HuH-7.5 (cell line): ENCODE measurements around the gene C11orf16.
"Not testable (repeated sequence)": the region's sequence is repeated elsewhere in the genome, so short reads cannot be mapped to it uniquely, and the experiment has no call there.

Experiments used
- DNase-seq: peaks from one replicate; pipeline ENCODE4 v3.0.0; 2011; ENCODE audit warnings: low spot score

Gene C11orf16

DNA sequence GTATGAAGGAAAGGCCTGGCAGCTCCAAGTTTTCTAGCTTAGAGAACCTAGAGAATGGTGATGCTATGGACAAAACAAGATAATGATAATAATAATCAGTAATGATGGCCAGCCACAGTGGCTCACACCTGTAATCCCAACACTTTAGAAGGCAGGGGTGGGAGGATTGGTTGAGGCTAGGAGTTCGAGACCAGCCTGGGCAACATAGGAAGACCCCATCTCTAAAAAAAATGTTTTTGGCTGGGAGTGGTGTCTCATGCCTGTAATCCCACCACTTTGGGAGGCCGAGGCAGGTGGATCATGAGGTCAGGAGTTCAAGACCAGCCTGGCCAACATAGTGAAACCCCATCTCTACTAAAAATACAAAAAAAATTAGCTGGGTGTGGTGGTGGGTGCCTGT is 3.0 kb upstream of the C11orf16 start:
- DNase-seq = not testable (repeated sequence)

DNA sequence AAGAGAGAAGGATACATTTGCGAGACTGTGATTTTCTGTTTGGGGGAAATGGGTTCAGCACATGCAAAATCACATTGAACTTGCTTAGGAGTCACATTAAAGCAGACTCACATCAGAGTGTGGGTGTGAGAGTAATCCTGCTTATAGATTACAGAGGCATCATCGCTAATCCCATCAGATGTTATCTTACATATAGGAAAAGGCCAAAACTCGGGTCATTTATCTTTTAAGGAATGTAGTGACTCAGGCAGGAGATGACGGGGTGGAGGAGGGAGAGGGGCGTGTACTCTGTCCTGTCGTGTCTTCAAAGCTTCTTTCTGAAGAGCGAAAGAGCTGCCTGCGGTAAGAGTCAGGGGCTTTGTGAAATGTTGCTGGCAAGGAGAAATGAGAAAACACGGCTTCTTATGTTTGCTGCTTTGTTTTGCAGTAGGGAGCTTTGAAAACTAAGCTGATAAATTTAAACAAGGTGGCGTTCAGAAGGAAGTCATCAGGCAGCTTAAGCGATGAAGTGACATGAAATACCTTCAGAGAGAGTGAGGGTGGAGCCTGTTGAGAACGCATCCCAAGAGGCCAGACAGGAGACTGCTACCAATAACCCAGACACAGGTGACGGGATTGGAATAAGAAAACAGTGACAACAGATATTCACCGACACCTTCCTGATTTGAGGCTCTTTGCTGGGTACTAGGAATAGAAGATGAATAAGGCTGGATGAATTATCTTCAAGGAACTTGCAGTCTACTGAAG is 2.2 kb upstream of the C11orf16 start:
- DNase-seq = no peak

DNA sequence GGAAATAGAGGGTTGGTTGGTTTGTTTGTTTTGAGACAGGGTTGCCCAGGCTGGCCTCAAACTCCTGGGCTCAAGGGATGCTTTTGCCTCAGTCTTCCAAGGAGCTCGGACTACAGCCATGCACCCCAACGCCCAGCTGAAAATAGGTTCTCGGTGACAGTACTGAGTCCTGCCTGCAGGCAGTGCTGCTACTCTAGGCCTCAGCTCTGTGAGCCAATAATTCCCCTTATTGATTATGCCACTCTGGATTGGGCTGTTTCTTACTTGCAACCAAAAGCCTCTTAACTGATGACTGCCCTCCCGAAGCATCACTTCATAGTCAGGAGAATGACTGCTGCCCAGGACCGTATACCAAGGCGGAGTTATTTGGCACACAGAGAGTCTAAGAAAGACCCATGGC is 1.2 kb upstream of the C11orf16 start:
- DNase-seq = no peak

DNA sequence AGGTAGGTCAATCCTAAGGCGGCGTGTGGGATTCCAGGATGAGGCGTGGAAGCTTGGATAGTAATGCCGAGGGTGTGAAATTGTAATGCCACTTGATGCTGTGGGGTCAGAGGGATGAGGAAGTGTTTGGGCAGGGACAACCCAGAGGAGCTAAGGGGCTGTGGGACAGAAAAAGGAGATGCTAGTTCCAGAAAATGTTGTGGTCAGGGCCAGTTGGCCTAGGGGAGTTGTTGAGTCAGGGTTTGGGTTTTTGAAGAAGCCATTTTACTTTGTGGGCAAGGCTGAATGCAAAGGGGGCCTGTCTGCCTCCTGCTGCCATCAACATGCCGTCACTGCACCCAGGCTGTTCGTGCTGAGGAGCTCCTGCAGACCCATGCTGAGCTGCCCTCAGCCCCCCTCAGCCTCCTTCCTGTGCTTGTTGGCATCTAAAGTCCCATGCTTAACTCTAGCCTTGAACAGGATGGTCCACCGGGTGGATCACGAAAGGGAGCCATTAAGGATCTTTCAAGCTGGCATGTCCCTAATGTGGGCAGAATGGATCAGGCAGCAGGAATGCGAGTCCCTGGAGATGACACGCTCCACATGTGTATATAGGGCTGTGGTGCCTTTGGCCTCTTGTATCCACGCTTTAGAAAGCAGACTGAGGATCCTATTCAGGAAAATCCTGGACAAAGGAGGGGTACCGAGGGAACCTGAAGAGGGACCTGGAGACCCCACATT is 2.1 kb downstream of the C11orf16 start:
- DNase-seq = no peak

DNA sequence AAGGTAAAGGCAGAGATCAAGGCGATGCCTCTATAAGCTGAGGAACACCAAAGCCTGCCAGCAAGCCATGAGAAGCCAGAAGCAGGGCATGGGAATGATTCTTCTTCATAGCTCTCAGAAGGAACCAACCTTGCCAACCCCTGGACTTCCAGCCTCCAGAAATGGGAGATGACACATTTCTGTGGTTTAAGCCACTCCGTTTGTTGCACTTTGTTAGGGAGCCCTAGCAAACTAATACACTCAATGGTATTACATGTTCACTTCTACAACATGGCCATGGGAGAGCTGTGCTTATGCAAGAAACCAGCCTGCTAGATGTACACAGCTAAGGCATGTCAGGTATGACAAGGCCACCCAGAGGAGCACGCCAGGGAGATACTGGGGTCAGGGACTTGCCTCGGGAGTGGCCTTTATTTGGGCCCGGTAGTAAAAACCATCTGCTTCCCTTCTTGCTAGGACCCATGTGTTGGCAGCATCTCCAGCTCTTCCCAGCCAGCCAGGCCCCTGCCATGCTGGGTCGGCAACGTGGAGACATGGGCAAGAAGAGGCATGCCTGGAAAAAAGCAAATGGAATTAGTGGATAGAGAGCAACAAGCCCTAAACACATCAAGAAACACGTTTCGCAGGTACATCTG is 3.6 kb downstream of the C11orf16 start:
- DNase-seq = no peak

DNA sequence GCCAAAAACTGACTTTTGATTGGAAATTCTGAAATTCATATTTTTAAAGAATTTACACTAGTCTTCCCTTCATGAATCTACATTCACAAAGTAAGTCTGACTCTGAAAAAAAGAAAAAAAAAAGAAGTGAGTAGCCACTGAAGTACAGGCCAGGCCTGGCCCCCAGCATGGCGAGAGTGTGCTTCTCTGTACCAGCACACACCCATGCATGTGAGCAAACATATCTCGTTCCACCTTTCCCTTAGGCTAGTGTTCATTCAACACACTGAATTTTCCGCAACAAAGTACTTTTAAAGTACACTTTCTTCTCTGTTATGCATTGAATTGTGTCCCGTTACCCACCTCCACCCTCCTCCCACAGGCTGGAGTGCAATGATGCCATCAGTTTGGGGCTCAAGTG is 4.5 kb downstream of the C11orf16 start:
- DNase-seq = no peak

DNA sequence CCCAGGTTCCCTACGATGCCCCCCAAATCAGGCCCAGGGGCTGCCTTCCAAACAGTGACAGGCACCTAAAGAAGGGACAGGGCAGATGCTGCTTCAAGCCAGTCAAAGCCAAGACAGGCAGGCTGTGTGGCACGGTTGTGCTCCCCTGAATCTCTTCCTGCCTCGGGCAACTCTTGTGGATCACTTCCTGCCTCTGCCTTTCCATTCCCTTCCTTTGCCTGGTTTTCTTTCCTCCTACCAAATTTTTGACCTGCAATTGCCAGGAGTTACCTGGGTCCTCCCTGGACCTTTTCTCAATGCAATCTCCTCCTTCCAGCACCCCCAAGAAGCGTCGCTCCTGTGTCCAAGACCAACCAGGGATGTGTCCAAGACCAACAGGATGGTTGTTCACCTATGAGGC is 5.5 kb downstream of the C11orf16 start:
- no peak for DNase-seq

DNA sequence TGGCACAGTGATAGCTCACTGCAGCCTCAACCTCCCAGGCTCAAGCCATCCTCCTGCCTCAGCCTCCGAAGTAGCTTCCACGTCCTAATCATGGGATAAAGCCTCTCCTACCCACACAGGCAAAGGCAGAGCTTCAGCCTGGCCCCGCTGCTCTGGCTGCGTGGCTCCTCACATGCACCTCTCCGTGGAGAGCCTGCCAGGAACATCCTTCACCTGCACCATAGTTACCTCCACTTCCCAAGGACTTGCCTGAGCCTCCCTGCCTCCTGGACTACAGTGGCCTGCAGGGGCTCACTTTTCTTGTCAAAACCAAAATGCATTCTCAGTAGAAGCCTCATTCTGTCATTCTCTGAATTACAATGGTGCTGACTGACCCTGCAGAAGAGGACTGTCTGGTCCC is 6.5 kb downstream of the C11orf16 start:
- no peak for DNase-seq

DNA sequence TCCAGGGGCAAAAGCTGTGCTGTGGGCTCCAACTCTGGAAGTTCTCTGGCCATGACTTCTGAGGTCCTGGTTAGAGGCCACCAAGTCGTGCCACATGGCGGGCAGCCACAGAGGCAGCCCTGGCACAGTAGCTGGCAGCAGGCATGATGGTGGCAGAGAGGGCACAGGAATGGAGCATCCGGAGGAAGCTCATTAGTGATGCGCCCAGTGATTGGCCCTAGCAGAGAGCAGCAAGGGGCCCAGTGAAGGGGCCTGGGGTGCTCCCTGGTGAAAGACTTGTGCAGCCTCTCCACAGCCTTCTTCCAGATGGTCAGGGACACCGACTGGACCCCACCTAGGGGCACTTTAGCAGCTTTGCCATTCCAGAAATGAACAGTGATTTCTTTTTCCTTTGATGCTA is 7.0 kb downstream of the C11orf16 start:
- DNase-seq = no peak

DNA sequence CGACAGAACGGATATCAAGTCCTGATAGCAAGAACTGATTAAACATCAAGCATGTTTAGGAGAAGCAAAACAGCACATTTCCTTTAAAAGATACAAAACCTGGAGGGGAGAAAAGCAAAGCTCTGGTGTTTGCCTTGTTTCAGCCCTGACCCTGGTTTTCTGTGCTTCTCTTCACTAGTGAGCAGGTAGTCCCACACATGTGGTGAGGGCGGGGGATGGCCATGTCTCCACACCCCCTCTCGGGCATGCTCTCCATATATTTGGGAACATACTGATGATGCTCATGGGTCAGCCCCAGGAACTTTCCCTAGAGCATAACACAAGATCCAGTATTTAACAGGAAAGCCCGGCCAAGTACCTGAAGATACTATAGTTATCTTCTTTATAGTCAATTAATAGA is 10.1 kb downstream of the C11orf16 start:
- DNase-seq = no peak

DNA sequence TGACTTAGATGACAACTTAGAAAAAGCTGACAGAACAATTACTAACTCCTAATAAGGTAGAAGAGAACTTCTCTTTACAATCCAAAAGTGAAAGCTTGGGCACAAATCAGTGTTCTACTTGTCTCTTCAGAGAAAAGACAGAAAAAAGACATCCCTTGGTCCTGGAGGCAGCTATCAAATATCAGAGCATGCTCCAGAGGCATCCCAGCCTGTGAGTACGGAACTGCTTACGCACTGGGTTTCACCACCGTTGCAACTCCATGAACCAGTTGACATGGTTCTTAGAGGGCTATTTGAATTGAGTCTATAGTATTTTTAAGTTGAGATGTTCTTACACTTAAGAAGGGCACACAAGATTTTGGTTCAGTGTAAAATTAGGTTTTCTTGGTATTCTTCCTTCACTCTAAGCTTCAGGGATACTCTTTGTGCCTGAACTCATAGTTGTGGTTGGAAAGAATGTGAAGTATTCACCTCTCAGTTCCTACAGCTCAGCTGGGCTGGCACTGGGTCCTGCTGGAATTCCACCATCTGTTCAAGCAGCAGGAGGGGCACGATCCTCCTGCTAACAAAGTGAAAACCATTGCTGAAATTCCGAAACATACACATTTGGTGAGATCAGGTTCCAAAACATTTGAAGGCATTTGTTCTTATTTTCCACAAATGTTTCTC is 15.5 kb downstream of the C11orf16 start:
- no peak for DNase-seq

DNA sequence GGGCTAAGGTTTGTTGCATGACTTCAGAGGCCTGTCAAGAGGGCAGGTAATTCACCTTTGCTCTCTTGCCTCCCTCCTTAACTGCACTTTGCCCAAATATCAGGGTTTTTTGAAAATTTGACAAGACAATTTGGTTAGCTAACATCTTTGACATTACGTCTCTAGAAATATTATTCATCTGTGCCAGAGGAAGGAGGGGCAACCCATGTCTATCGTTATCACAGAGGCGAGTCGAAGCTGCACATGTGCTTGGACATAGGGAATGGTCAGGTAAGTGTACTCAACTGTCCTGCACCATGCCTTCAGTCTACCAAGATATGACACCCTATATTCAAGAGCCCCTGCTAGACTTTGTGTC is 18.1 kb downstream of the C11orf16 start:
- no peak for DNase-seq

DNA sequence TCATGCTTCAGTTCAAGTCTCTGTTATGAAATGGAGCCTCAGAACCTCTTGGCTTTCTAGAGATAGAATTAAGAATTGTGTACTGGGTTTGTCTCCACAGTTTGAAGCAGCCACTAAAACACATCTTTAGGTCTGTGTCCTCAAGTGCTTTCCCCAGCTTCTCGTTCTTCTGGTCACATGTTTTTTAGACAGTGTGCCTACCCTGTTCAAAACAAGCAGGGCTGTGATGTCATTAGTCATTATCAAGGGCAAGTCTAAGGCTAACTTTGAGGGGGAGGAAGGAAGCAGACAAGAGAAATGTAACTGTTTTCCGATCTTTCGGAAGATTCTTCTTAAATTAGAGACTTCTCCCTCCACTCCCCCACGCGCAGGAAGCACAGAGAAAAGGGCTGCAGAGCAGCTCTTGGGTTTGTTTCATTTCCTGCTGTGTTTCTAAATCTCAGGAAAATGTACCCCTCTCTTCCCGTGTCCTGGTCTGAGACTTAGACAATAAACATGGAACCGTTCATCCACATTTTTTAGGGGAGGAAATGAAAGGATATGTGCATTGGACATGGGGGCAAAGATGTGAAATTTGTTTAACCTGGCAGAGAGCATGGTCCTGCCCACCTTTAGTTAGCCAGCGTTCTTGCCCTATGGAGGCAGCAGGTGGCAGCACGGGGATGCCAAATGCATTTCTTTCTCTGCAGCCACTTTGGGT is 18.6 kb downstream of the C11orf16 start:
- DNase-seq = no peak

DNA sequence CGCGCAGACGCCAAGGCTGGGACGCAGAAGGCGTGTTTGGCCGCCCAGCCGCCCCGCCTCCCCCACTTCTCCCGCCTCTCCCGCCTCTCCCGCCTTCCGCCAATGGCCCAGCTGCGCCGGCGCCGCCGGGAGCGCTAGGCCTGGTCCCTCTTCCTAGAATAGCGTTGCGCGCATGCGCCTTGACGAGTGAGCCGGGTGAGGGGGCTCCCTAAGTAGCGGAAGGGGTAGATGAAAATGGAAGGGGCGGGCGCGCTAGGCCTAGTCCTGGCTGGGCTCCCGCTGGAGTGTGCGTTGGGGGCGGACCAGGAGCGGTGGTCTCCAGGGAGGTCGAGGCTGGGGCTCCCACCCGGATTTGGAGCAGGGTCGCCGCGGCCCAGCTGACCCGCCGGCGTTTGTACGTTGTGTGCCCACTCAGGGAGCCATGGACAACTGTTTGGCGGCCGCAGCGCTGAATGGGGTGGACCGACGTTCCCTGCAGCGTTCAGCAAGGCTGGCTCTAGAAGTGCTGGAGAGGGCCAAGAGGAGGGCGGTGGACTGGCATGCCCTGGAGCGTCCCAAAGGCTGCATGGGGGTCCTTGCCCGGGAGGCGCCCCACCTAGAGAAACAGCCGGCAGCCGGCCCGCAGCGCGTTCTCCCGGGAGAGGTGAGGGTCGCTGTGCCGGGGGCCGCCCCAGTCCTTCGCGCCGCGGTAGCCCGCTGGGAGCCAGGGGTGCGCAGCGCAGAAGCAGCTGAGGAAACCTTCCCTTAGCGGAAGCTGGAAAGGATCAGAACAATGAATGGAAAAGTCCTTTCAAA is 21.5 kb downstream of the C11orf16 start, which contains the start of gene AKIP1:
TSS of gene AKIP1 (plus strand) at position 161 of the 795 bp plus-strand sequence. CDS start at position 422, 261 bp downstream.
- peak; percentile 79 for DNase-seq

DNA sequence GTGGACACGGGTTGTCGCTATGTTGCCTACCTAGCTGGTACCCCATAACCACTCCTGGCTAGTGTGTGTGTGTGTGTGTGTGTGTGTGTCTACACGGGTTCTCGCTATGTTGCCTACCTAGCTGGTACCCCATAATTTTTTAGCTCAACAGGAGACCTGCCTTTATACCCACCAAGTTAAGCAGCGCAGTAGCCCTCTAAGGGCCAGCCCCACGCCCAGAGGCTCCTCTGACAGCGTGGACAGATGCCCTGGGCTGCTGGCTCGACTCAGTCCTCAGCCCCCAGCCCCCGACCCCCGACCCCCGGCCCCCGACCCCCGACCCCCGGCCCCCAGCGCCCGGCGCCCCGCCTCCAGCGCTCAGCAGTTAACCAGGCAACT is 22.1 kb downstream of the C11orf16 start:
- DNase-seq = no peak

DNA sequence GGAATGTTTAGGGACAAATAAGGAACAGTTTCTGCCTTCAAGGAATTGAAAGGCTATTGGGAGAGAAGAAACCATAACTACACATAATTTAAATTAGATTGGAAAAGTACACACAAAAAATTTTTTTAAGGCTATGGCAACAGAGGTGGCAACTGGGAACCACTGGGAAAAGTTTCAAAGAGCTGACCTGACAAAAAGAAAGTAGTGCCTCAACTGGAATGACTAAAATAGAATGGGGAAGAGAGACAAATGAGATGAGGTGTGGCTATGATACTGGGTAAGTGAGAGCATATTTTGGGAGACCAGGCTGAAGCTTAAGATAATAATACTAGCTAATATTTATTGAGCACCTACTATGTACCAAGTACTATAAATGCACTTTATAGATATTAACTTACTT is 24.6 kb downstream of the C11orf16 start:
- no peak for DNase-seq

DNA sequence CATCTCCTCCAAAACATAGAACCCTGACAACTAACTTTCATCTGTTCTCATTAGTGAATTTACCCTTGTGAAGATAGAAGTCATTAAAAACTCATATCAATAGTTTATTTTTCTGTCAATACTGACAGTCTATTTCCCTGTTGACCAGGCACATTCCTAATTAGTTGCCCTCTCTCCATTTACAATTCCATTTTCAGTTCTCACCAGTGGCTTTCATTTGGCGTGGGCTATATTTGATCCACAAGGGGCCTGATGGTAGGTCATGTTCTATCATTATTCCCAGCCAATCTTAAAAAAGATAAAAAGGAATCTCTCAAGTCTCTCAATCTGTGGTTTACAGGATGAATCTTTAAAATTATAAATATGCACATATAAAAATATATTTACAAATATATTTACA is 25.6 kb downstream of the C11orf16 start:
- DNase-seq = no peak

DNA sequence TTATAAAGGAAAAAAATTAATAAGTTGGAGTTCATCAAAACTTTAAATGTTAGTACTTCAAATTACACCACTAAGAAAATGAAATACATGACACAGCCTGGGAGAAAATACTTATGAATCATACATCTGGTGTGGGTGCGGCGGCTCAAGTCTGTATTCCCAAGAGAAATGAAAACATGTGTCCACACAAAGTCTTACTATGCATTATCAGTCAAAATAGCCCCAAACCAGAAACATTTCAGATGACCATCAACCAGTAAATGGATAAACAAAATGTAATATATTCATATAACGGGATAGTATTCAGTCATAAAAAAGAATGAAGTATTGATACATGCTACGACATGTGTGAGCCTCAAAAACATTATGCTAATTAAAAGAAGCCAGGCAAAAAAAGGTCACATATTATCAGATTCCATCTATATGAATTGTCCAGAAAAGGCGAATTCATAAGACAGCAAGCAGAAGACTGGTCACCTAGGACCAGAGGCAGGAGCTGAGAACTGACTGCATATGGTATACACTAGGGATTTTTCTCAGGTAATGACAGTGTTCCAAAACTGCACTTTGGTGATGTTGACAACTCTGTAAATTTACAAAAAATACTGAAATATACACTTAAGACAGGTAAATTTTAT is 27.1 kb downstream of the C11orf16 start:
- DNase-seq = no peak

DNA sequence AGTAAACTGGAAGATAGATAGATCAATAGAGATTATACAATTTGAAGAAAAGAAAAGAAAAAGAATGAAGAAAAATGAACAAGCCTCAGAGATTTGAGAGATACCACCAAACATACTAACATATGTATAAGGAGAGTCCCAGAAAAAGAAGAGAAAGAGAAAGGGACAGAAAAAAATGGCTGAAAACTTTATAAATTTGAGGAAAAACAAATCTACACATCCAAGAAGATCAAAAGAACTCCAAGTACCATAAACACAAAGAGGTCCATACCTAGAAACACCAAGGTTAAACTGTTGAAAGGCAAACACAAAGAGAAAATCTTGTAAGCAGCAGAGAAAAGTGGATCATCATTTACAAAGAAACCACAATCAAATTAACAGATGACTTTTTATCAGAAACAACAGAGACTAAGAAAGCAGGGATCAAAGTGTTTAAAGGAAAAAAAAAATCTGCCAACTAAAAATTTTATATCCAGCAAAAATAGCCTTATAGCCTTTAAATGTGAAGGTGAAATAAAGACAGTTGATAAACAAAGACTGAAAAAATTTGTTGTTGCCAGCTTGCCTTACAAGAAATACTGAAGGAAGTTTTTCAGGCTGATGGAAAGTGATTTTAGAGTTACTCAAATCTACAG is 33.5 kb downstream of the C11orf16 start:
- DNase-seq = no peak

DNA sequence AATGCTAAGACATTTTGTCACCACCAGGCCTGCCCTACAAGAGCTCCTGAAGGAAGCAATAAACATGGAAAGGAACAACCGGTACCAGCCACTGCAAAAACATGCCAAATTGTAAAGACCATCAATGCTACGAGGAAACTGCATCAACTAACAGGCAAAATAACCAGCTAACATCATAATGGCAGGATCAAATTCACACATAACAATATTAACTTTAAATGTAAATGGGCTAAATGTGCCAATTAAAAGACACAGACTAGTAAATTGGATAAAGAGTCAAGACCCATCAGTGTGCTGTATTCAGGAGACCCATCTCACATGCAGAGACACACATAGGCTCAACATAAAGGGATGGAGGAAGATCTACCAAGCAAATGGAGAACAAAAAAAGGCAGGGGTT is 41.6 kb downstream of the C11orf16 start:
- DNase-seq = not testable (repeated sequence)
